Transverse colon (tissue), 3 donors: ENCODE data around the gene TRIM46.

Experiments
- CTCF ChIP-seq, 5 experiments: fragments of 200-600 bp in 3 of 5; fragments of 450-650 bp in 2 of 5; sonication (generic) in 3 of 5; IDR thresholded peaks; 1 replicate in 2 of 5; 2 replicates in 3 of 5; pipeline ENCODE4 v1.5.1; 2016 to 2017; ENCODE audit warnings: antibody characterized with exemption in 5 of 5, inconsistent platforms in 3 of 5, mild to moderate bottlenecking in 2 of 5, moderate library complexity in 1 of 5
- EP300 ChIP-seq: sonication (generic); formaldehyde crosslinking; IDR thresholded peaks from one replicate; pipeline ENCODE4 v1.6.1; 2017; ENCODE audit warnings: antibody characterized with exemption, low read depth
- POLR2A ChIP-seq: fragments of 450-650 bp; IDR thresholded peaks from one replicate; pipeline ENCODE4 v1.6.1; 2016; ENCODE audit warnings: antibody characterized with exemption, mild to moderate bottlenecking, moderate library complexity

GRCh38 chr1:155175281-155175926 lies 1.8 kb downstream of the TRIM46 start:
- TF ChIP-seq CTCF (IDR thresholded peaks at IDR 0.05), result no peak
- no peak for TF ChIP-seq POLR2A
- no peak for TF ChIP-seq EP300
